ENCODE data around the gene NEBL. TPM values are rescaled to one million over a fixed set of nuclear protein-coding genes. Genes with fewer than 3 reads are reported as not detected.

NEBL gene
- total and polyA plus RNA-seq, 2 of the 4 experiments (the other 2 are of a cell fraction) = under 0.01 TPM

DNA sequence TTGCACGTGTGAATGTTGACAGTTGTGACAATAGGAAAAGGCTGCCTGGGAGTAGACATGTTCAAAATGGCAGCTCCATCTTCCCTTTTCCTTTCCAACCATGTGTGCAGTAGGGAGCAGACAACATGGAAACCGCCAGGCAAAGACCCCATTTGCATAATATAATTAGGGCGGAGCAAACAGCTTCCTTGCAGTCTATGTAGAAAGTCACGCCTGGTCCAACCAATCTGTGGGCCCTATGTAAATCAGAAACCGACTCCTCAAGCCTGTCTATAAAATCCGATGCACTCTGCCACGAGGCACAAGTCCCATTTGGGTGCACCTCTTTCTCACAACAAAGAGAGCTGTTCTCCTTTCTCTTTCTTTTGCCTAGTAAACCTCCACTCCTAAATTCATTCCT, 19.6 kb downstream of the NEBL start:
- no CpG with 5 or more reads among the region's 7 CpGs for WGBS, 2 experiments (ENCODE audit: extremely low coverage in 2 of 2, insufficient read length in 1 of 2)
- no peak overlapping the region for H3K23ac ChIP-seq (ENCODE audit: low read depth, low read length)
- H2AFZ ChIP-seq (replicated peaks; ENCODE audit: low read length, poor library complexity) = no peak overlapping the region
- H3K18ac ChIP-seq (ENCODE audit: low read depth, low read length) = no peak overlapping the region
- DNase-seq = no peak
- in situ Hi-C loops (cut with MboI; ENCODE audit: low sequenced_read_pairs) = no loop called here
- no peak for ATAC-seq (ENCODE audit: low read depth)
- no peak overlapping the region for H3K4me2 ChIP-seq (ENCODE audit: low read depth, low read length)
- no peak overlapping the region for H2BK15ac ChIP-seq (ENCODE audit: low read depth, low read length)
- TF ChIP-seq POLR2A (IDR thresholded peaks at IDR 0.05; ENCODE audit: low read depth, low read length) (no peak), NFE2L2 (IDR thresholded peaks at IDR 0.05; ENCODE audit: low read depth, low read length) (no peak), RCOR1 (IDR thresholded peaks at IDR 0.05; ENCODE audit: insufficient replicate concordance, low read length) (no peak), RFX5 (IDR thresholded peaks at IDR 0.05; ENCODE audit: low read depth, low read length) (no peak), RAD21 (IDR thresholded peaks at IDR 0.05; ENCODE audit: low read length) (no peak)
- H3K14ac ChIP-seq (replicated peaks; ENCODE audit: low read depth, low read length) = no peak overlapping the region
- H3K79me1 ChIP-seq (ENCODE audit: low read depth in 1 of 2, low read length in 2 of 2) = no peaks in the 10 kb centered on the region
- CTCF ChIA-PET = no interaction called here
- no peaks in the 10 kb centered on the region for H3K36me3 ChIP-seq (ENCODE audit: control insufficient read depth, insufficient read depth, low read length)
- no peak overlapping the region for H3K4me3 ChIP-seq (ENCODE audit: insufficient read depth, low read depth, low read length)
- H3K9me3 ChIP-seq (ENCODE audit: control insufficient read depth, insufficient read depth, low read length) = 0 out of 2 replicates have a peak, but pooled peaks cover 2% of the 10 kb centered on the region
- no peak overlapping the region for H2BK120ac ChIP-seq (ENCODE audit: low read depth, low read length)
- H4K91ac ChIP-seq (ENCODE audit: insufficient read depth, low read depth, low read length) = no peak overlapping the region
- H3K27me3 ChIP-seq (ENCODE audit: control insufficient read depth, insufficient read depth, low read length) = no peaks in the 10 kb centered on the region
- no peak overlapping the region for H3K56ac ChIP-seq (ENCODE audit: extremely low read depth, insufficient read depth, low read length)
- H3K27ac ChIP-seq (ENCODE audit: insufficient read depth, low read length) = no peak overlapping the region
- POLR2A ChIA-PET (ENCODE audit: unreplicated experiment) = no interaction called here
- H3K4me1 ChIP-seq (ENCODE audit: control insufficient read depth, insufficient read depth, low read length) = no peaks in the 10 kb centered on the region
- H2BK20ac ChIP-seq (ENCODE audit: low read depth, low read length) = no peak overlapping the region
- no peak overlapping the region for H3K4ac ChIP-seq (ENCODE audit: low read depth, low read length)
- H2AK9ac ChIP-seq (replicated peaks; ENCODE audit: low read depth, low read length, poor library complexity) = no peak overlapping the region
- intact Hi-C loops (cut with micrococcal nuclease) = no loop called here
- H3K9me1 ChIP-seq (ENCODE audit: insufficient read depth, low read length) = no peaks in the 10 kb centered on the region
- H4K20me1 ChIP-seq (ENCODE audit: insufficient read depth, low read length) = no peaks in the 10 kb centered on the region
- dilution Hi-C loops (cut with HindIII; ENCODE audit: low sequenced_read_pairs, unreplicated experiment) = no loop called here
- H2AK5ac ChIP-seq (ENCODE audit: low read depth, low read length) = no peak overlapping the region
- no TSS peak for BruUV-seq (replicated peaks)
- no peak overlapping the region for H2BK5ac ChIP-seq (ENCODE audit: low read depth, low read length, poor library complexity, severe bottlenecking)
- H4K5ac ChIP-seq (ENCODE audit: low read depth, low read length) = no peak overlapping the region
- H4K8ac ChIP-seq (ENCODE audit: low read depth in 2 of 2, low read length in 2 of 2) = no peak overlapping the region
- H3K9ac ChIP-seq (ENCODE audit: low read depth, low read length) = no peak overlapping the region

Measured in IMR-90 (cell line).